Activated T-helper 2 cell treated with anti-CD3 and anti-CD28 coated beads, Interferon-gamma antibody, Interleukin-2, Interleukin-4, amounts not matched to agents 10 μg/mL and 5 μg/mL and 100 μg/mL, durations not matched to agents 14 hours and 24 hours and 36 hours (primary cell): Measurements from ENCODE around the gene SORT1. TPM values are rescaled to one million over a fixed set of nuclear protein-coding genes. Genes with fewer than 3 reads are reported as not detected.

Experiments used
- DNase-seq: peaks from one replicate; pipeline ENCODE4 v3.0.0; 2021; ENCODE audit warnings: low spot score
- H3K27ac Mint-ChIP-seq: one replicate; pipeline ENCODE4 v1.8.0; 2021; ENCODE audit warnings: mixed read lengths
- H3K27me3 Mint-ChIP-seq: one replicate; pipeline ENCODE4 v1.8.0; 2021; ENCODE audit warnings: low read depth, mixed read lengths
- H3K36me3 Mint-ChIP-seq: one replicate; pipeline ENCODE4 v1.8.0; 2021; ENCODE audit warnings: low read depth, mixed read lengths
- H3K4me1 Mint-ChIP-seq: one replicate; pipeline ENCODE4 v1.8.0; 2021; ENCODE audit warnings: low read depth, mixed read lengths
- H3K4me3 Mint-ChIP-seq: one replicate; pipeline ENCODE4 v1.8.0; 2021; ENCODE audit warnings: low read depth, mild to moderate bottlenecking, moderate library complexity, mixed read lengths
- H3K9me3 Mint-ChIP-seq: one replicate; pipeline ENCODE4 v1.8.0; 2021; ENCODE audit warnings: mixed read lengths
- intact Hi-C: fragments of 100-400 bp; cut with micrococcal nuclease; formaldehyde crosslinking; loops from one replicate; pipeline ENCODE4 v1.15.1; 2023
- total RNA-seq: library from RNA; stranded (reverse); gene quantifications from 2 replicates; pipeline ENCODE4 v1.2.3, GENCODE V29; 2022

Gene SORT1
- total RNA-seq, 1 donor from 2014 or later: 1.9 TPM

GRCh38 chr1:109277434-109278204 is 120.1 kb downstream of the SORT1 start:
- peaks cover 13% of the 10 kb centered on the region for H3K36me3 Mint-ChIP-seq
- peak; percentile 52 for DNase-seq
- peaks cover 19% of the 10 kb centered on the region for H3K4me1 Mint-ChIP-seq
- no peaks in the 10 kb centered on the region for H3K27me3 Mint-ChIP-seq
- peak overlapping the region; percentile 46 for H3K27ac Mint-ChIP-seq
- intact Hi-C loops: loop anchor here (1.0 to 2.0 kb wide), 2 partner anchors 122 to 255 kb away; no protein-coding TSS in a partner anchor
- H3K4me3 Mint-ChIP-seq: no peak overlapping the region
- no peaks in the 10 kb centered on the region for H3K9me3 Mint-ChIP-seq

- Mint-ChIP-seq H3K4me1 (peaks cover 8% of the 10 kb centered on the region), H3K27ac (no peak overlapping the region), H3K36me3 (peaks cover 13% of the 10 kb centered on the region), H3K27me3 (no peaks in the 10 kb centered on the region), H3K4me3 (no peak overlapping the region), H3K9me3 (no peaks in the 10 kb centered on the region)
- intact Hi-C loops: loop anchor here (2.0 kb wide), 1 partner anchor 257 kb away; no protein-coding TSS in a partner anchor
- DNase-seq: no peak
Measured at GRCh38 chr1:109275706-109276345, 121.9 kb downstream of the SORT1 start.

GRCh38 chr1:109274533-109275476 is 122.9 kb downstream of the SORT1 start:
- H3K4me1 Mint-ChIP-seq: peaks cover 8% of the 10 kb centered on the region
- no peaks in the 10 kb centered on the region for H3K27me3 Mint-ChIP-seq
- H3K36me3 Mint-ChIP-seq: peaks cover 5% of the 10 kb centered on the region
- no peak for DNase-seq
- H3K27ac Mint-ChIP-seq: no peak overlapping the region
- intact Hi-C loops: no loop called here
- no peaks in the 10 kb centered on the region for H3K9me3 Mint-ChIP-seq
- no peak overlapping the region for H3K4me3 Mint-ChIP-seq

GRCh38 chr1:109273570-109274288 is 124.0 kb downstream of the SORT1 start:
- peaks cover 8% of the 10 kb centered on the region for H3K4me1 Mint-ChIP-seq
- DNase-seq: no peak
- H3K27me3 Mint-ChIP-seq: no peaks in the 10 kb centered on the region
- H3K36me3 Mint-ChIP-seq: no peaks in the 10 kb centered on the region
- no peak overlapping the region for H3K4me3 Mint-ChIP-seq
- intact Hi-C loops: no loop called here
- no peaks in the 10 kb centered on the region for H3K9me3 Mint-ChIP-seq
- H3K27ac Mint-ChIP-seq: no peak overlapping the region

- intact Hi-C loops: no loop called here
- Mint-ChIP-seq H3K27ac (no peak overlapping the region), H3K36me3 (no peaks in the 10 kb centered on the region)
Measured at GRCh38 chr1:109272831-109273547, 124.7 kb downstream of the SORT1 start.

GRCh38 chr1:109272021-109272799 is 125.5 kb downstream of the SORT1 start:
- no peaks in the 10 kb centered on the region for H3K36me3 Mint-ChIP-seq
- H3K4me1 Mint-ChIP-seq: peaks cover 4% of the 10 kb centered on the region
- no peaks in the 10 kb centered on the region for H3K27me3 Mint-ChIP-seq
- H3K4me3 Mint-ChIP-seq: no peak overlapping the region
- DNase-seq: no peak
- H3K9me3 Mint-ChIP-seq: no peaks in the 10 kb centered on the region
- intact Hi-C loops: no loop called here
- no peak overlapping the region for H3K27ac Mint-ChIP-seq

More at GRCh38 chr1:109272831-109273547, 124.7 kb downstream of the SORT1 start:
- DNase-seq: no peak
- Mint-ChIP-seq H3K27me3 (no peaks in the 10 kb centered on the region), H3K4me3 (no peak overlapping the region), H3K4me1 (peaks cover 8% of the 10 kb centered on the region), H3K9me3 (no peaks in the 10 kb centered on the region)

GRCh38 chr1:109271458-109271857 is 126.3 kb downstream of the SORT1 start:
- H3K36me3 Mint-ChIP-seq: no peaks in the 10 kb centered on the region
- intact Hi-C loops: no loop called here
- H3K4me1 Mint-ChIP-seq: peaks cover 2% of the 10 kb centered on the region
- no peak for DNase-seq
- H3K27ac Mint-ChIP-seq: no peak overlapping the region
- H3K27me3 Mint-ChIP-seq: no peaks in the 10 kb centered on the region
- no peaks in the 10 kb centered on the region for H3K9me3 Mint-ChIP-seq
- H3K4me3 Mint-ChIP-seq: no peak overlapping the region

GRCh38 chr1:109270623-109271317 is 126.9 kb downstream of the SORT1 start:
- no peak for DNase-seq
- Mint-ChIP-seq H3K27ac (no peak overlapping the region), H3K4me1 (peaks cover 2% of the 10 kb centered on the region), H3K36me3 (no peaks in the 10 kb centered on the region), H3K9me3 (no peaks in the 10 kb centered on the region), H3K27me3 (no peaks in the 10 kb centered on the region), H3K4me3 (no peak overlapping the region)
- intact Hi-C loops: no loop called here

GRCh38 chr1:109269981-109270622 is 127.6 kb downstream of the SORT1 start:
- DNase-seq: no peak
- Mint-ChIP-seq H3K9me3 (no peaks in the 10 kb centered on the region), H3K4me1 (peaks cover 2% of the 10 kb centered on the region), H3K27me3 (no peaks in the 10 kb centered on the region), H3K27ac (no peak overlapping the region), H3K36me3 (no peaks in the 10 kb centered on the region), H3K4me3 (no peak overlapping the region)
- intact Hi-C loops: no loop called here

- intact Hi-C loops: no loop called here
- peaks cover 2% of the 10 kb centered on the region for H3K4me1 Mint-ChIP-seq
- H3K9me3 Mint-ChIP-seq: no peaks in the 10 kb centered on the region
- no peaks in the 10 kb centered on the region for H3K27me3 Mint-ChIP-seq
- H3K36me3 Mint-ChIP-seq: no peaks in the 10 kb centered on the region
- no peak for DNase-seq
- no peak overlapping the region for H3K4me3 Mint-ChIP-seq
- H3K27ac Mint-ChIP-seq: no peak overlapping the region
Measured at GRCh38 chr1:109269212-109269980, 128.3 kb downstream of the SORT1 start.
